BLaER1 (cell line): ENCODE measurements around the gene RRAS.
A peak's percentile ranks its signal among the peaks of the same experiment; 100 is the strongest.

Source experiments
- H3K27ac ChIP-seq: shearing (Covaris generic); formaldehyde crosslinking; 2 replicates; pipeline ENCODE4 v1.8.1; 2022
- H3K27me3 ChIP-seq: shearing (Covaris generic); formaldehyde crosslinking; 2 replicates; pipeline ENCODE4 v1.8.1; 2022
- H3K36me3 ChIP-seq: shearing (Covaris generic); formaldehyde crosslinking; 2 replicates; pipeline ENCODE4 v1.8.1; 2022
- H3K4me1 ChIP-seq: shearing (Covaris generic); formaldehyde crosslinking; 2 replicates; pipeline ENCODE4 v1.8.1; 2022
- H3K4me2 ChIP-seq: shearing (Covaris generic); formaldehyde crosslinking; 2 replicates; pipeline ENCODE4 v1.8.1; 2022
- H3K4me3 ChIP-seq: shearing (Covaris generic); formaldehyde crosslinking; 2 replicates; pipeline ENCODE4 v1.8.1; 2022
- H3K9ac ChIP-seq: shearing (Covaris generic); formaldehyde crosslinking; 2 replicates; pipeline ENCODE4 v1.8.1; 2022
- H3K9me3 ChIP-seq: shearing (Covaris generic); formaldehyde crosslinking; 2 replicates; pipeline ENCODE4 v1.8.1; 2022
- H4K20me1 ChIP-seq: shearing (Covaris generic); formaldehyde crosslinking; 2 replicates; pipeline ENCODE4 v1.8.1; 2022
- Cebpa-rat ChIP-seq: shearing (Covaris generic); IDR thresholded peaks from 2 replicates; pipeline ENCODE4 v1.8.1; 2022

The RRAS gene

GRCh38 chr19:49596407-49596806 lies 43.5 kb downstream of the RRAS start:
- peaks cover 73% of the 10 kb centered on the region for H3K36me3 ChIP-seq

GRCh38 chr19:49595819-49596404 lies 44.0 kb downstream of the RRAS start:
- no peaks in the 10 kb centered on the region for H3K27me3 ChIP-seq
- H3K36me3 ChIP-seq: peaks cover 68% of the 10 kb centered on the region
- no peak overlapping the region for H3K9ac ChIP-seq
- H3K4me2 ChIP-seq: no peak overlapping the region
- no peak overlapping the region for H3K27ac ChIP-seq
- TF ChIP-seq Cebpa-rat: no peak
- no peak overlapping the region for H3K4me3 ChIP-seq
- peaks cover 15% of the 10 kb centered on the region for H3K4me1 ChIP-seq
- no peaks in the 10 kb centered on the region for H3K9me3 ChIP-seq
- peaks cover 87% of the 10 kb centered on the region for H4K20me1 ChIP-seq

More at GRCh38 chr19:49596407-49596806, 43.5 kb downstream of the RRAS start:
- H3K27me3 ChIP-seq: no peaks in the 10 kb centered on the region
- H3K9ac ChIP-seq: no peak overlapping the region
- H4K20me1 ChIP-seq: peaks cover 92% of the 10 kb centered on the region
- H3K4me2 ChIP-seq: no peak overlapping the region
- peaks cover 15% of the 10 kb centered on the region for H3K4me1 ChIP-seq
- no peak for TF ChIP-seq Cebpa-rat
- H3K27ac ChIP-seq: no peak overlapping the region
- H3K9me3 ChIP-seq: no peaks in the 10 kb centered on the region
- no peak overlapping the region for H3K4me3 ChIP-seq

- H3K4me2 ChIP-seq: no peak overlapping the region
- H3K36me3 ChIP-seq: peaks cover 61% of the 10 kb centered on the region
- no peak overlapping the region for H3K9ac ChIP-seq
- TF ChIP-seq Cebpa-rat: no peak
- H3K4me3 ChIP-seq: no peak overlapping the region
- no peaks in the 10 kb centered on the region for H3K27me3 ChIP-seq
- H3K9me3 ChIP-seq: no peaks in the 10 kb centered on the region
- peaks cover 15% of the 10 kb centered on the region for H3K4me1 ChIP-seq
- H4K20me1 ChIP-seq: peaks cover 80% of the 10 kb centered on the region
- no peak overlapping the region for H3K27ac ChIP-seq
Observed at GRCh38 chr19:49594993-49595818, 44.7 kb downstream of the RRAS start.

- Histone ChIP-seq H3K4me3 (no peak overlapping the region), H3K9me3 (no peaks in the 10 kb centered on the region), H3K4me2 (peak overlapping the region; percentile 99), H3K27me3 (no peaks in the 10 kb centered on the region), H3K9ac (no peak overlapping the region), H3K27ac (no peak overlapping the region), H4K20me1 (peaks cover 72% of the 10 kb centered on the region), H3K36me3 (peaks cover 52% of the 10 kb centered on the region), H3K4me1 (peaks cover 18% of the 10 kb centered on the region)
- no peak for TF ChIP-seq Cebpa-rat
Observed at GRCh38 chr19:49594157-49594992, 45.6 kb downstream of the RRAS start.

DNA sequence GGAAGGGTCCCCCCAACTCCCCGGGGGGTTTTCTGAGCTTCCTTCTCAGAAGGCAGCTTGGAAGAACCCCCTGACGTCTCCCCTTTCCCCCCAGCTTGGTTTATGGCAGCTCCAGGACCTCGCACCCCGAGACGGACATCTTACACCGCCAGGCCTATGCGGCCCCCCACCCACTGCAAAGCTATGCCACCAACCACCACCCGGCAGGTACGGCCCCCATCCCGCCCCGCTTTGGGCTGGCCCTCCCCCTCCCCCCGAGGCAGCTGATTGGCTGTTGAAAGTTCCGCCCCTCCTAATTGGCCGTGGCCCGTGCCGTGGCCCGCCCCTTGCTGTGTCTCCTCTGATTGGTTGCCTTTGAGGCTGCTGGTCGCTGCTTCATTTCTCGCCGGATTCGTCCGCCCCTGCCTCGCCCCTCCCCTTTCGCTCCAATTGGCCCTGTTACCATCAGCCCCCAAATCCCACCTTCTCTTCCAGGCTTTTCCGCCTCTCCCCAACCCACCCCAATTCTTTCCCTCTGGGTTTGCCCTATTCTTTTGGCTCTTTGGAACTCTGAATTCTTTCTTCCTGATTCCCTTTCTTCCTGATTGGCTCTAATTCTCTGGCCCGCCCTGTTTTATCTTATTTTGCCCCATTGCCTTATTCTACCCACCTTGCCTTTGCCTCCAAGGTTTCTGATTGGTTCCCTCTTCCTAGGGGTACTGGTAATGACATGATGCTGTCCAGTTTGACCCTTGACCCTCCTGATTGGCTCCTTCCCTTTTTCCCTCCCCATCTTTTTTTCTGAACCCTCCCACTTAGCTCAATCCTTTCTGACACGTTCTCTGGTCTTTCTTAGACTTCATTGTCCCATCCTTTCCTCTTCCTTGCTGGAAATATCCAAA lies 46.5 kb downstream of the RRAS start:
- H3K27ac ChIP-seq: 0 out of 2 replicates have a peak overlapping the region, but pooled peaks have one; percentile 41
- H3K9me3 ChIP-seq: no peaks in the 10 kb centered on the region
- peaks cover 43% of the 10 kb centered on the region for H3K36me3 ChIP-seq
- H3K4me2 ChIP-seq: peak overlapping the region; percentile 99
- no peak for TF ChIP-seq Cebpa-rat
- H4K20me1 ChIP-seq: peaks cover 63% of the 10 kb centered on the region
- H3K9ac ChIP-seq: peak overlapping the region; percentile 89; the same call in 1 of the 2 replicates
- H3K4me3 ChIP-seq: peak overlapping the region; percentile 90
- no peaks in the 10 kb centered on the region for H3K27me3 ChIP-seq
- H3K4me1 ChIP-seq: peaks cover 19% of the 10 kb centered on the region

DNA sequence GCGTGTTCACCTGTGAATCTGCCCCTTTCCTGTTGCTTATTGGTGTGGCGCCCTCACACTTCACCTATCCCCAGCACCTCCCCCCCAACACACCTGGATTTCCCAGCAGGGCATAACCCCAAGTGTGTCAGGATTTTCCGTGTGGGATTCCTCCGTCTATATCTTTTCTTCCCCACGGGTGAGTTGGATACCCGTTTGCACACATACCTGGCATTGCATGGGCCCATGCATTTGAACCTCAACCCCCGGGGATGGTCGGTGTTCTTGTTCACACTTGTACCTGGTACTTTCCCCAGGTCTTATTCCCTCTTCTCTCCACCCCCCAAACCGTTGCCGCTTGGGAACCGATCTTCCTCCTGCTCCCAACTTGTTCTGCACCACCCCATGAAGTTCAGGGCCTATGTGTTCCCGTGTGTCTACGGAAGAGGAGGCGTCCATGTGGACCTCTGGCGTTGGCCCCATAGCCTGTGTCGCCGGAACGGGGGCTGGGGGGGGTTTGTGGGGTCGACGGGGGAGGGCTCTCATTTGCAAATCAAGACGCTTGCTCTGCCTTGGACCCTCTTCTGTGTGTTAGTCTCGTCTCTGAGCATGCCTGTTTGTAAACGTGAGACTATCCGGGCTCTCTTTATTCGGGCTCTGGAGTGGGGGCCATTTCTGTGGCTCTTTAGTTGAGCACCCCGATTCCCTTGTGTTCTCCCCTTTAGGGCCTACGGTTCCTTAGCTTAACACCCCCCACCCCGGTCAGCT lies 47.3 kb downstream of the RRAS start:
- Histone ChIP-seq H3K9me3 (no peaks in the 10 kb centered on the region), H3K4me3 (peak overlapping the region; percentile 90), H3K27ac (peak overlapping the region; percentile 89; the same call in 1 of the 2 replicates), H4K20me1 (peaks cover 55% of the 10 kb centered on the region), H3K27me3 (no peaks in the 10 kb centered on the region), H3K36me3 (peaks cover 35% of the 10 kb centered on the region), H3K4me2 (peak overlapping the region; percentile 99), H3K9ac (peak overlapping the region; percentile 89), H3K4me1 (peaks cover 19% of the 10 kb centered on the region)
- TF ChIP-seq Cebpa-rat: no peak

- Histone ChIP-seq H3K36me3 (peaks cover 28% of the 10 kb centered on the region), H3K27ac (peak overlapping the region; percentile 89), H3K4me1 (peaks cover 19% of the 10 kb centered on the region), H3K9ac (peak overlapping the region; percentile 89), H4K20me1 (peaks cover 47% of the 10 kb centered on the region), H3K4me2 (peak overlapping the region; percentile 99), H3K27me3 (no peaks in the 10 kb centered on the region), H3K4me3 (peak overlapping the region; percentile 90), H3K9me3 (no peaks in the 10 kb centered on the region)
- no peak for TF ChIP-seq Cebpa-rat
Observed at GRCh38 chr19:49591731-49592485, 48.0 kb downstream of the RRAS start.
